ENCODE results near the gene RIOK2. TPM values are rescaled to one million over a fixed set of nuclear protein-coding genes. Genes with fewer than 3 reads are reported as not detected.

Gene RIOK2
- 35.7 and 37.8 TPM in 2 replicates for total RNA-seq

GRCh38 chr5:97183100-97183929, at the start of gene RIOK2:
Gene RIOK2, minus strand, starts transcription at chr5:97183247. Its CDS starts 56 bp downstream, at chr5:97183191.

GRCh38 chr5:97142521-97143254, 40.4 kb downstream of the RIOK2 start, which contains the start of gene LIX1:
Gene LIX1, minus strand, starts transcription at chr5:97142611. Its CDS starts 35 bp downstream, at chr5:97142576.

Small RNAs within 50 kb of the gene (small RNA-seq; reads per million reads assigned to genes)
- gene RNU1-73P: not detected

Other genes with a start within 250 kb of the RIOK2 start
- gene LNPEP, start 247.2 kb downstream of the RIOK2 start, total RNA-seq: 67.6 and 68.0 TPM in 2 replicates
- gene LIX1, start 40.6 kb downstream of the RIOK2 start, total RNA-seq: 0.11 TPM in 1 of 2 replicates, not detected in the other

Data from articular chondrocyte of knee joint (primary cell).